ENCODE data around the gene ESPNL.
"Not testable (repeated sequence)": the region's sequence is repeated elsewhere in the genome, so short reads cannot be mapped to it uniquely, and the experiment has no call there.

ESPNL gene

GRCh38 chr2:238106698-238107524 lies 6.8 kb downstream of the ESPNL start:
- Histone ChIP-seq H3K9ac (ENCODE audit: low read length in 2 of 2) (no peak overlapping the region), H3K27me3 (ENCODE audit: control insufficient read depth in 1 of 2, insufficient read depth in 2 of 2, low read length in 2 of 2) (no peaks in the 10 kb centered on the region), H3K4me1 (ENCODE audit: control insufficient read depth, insufficient read depth, low read length) (no peaks in the 10 kb centered on the region), H3K27ac (ENCODE audit: low read length) (no peak overlapping the region), H3K4me3 (ENCODE audit: low read length in 2 of 2) (no peak overlapping the region), H3K9me3 (ENCODE audit: control insufficient read depth in 2 of 2, low read length in 2 of 2) (no peaks in the 10 kb centered on the region), H3K36me3 (ENCODE audit: control insufficient read depth in 2 of 2, insufficient read depth in 2 of 2, low read length in 2 of 2) (no peaks in the 10 kb centered on the region)

GRCh38 chr2:238107525-238108422 lies 7.6 kb downstream of the ESPNL start:
- Histone ChIP-seq H3K27ac (ENCODE audit: low read length) (no peak overlapping the region), H3K4me1 (ENCODE audit: control insufficient read depth, insufficient read depth, low read length) (no peaks in the 10 kb centered on the region), H3K36me3 (ENCODE audit: control insufficient read depth in 2 of 2, insufficient read depth in 2 of 2, low read length in 2 of 2) (no peaks in the 10 kb centered on the region), H3K9me3 (ENCODE audit: control insufficient read depth in 2 of 2, low read length in 2 of 2) (no peaks in the 10 kb centered on the region), H3K9ac (ENCODE audit: low read length in 2 of 2) (no peak overlapping the region), H3K4me3 (ENCODE audit: low read length in 2 of 2) (no peak overlapping the region), H3K27me3 (ENCODE audit: control insufficient read depth in 1 of 2, insufficient read depth in 2 of 2, low read length in 2 of 2) (no peaks in the 10 kb centered on the region)

GRCh38 chr2:238108423-238109183 lies 8.5 kb downstream of the ESPNL start:
- Histone ChIP-seq H3K4me1 (ENCODE audit: control insufficient read depth, insufficient read depth, low read length) (no peaks in the 10 kb centered on the region), H3K27me3 (ENCODE audit: control insufficient read depth in 1 of 2, insufficient read depth in 2 of 2, low read length in 2 of 2) (no peaks in the 10 kb centered on the region), H3K9me3 (ENCODE audit: control insufficient read depth in 2 of 2, low read length in 2 of 2) (no peaks in the 10 kb centered on the region), H3K9ac (ENCODE audit: low read length in 2 of 2) (no peak overlapping the region), H3K27ac (ENCODE audit: low read length) (no peak overlapping the region), H3K4me3 (ENCODE audit: low read length in 2 of 2) (no peak overlapping the region), H3K36me3 (ENCODE audit: control insufficient read depth in 2 of 2, insufficient read depth in 2 of 2, low read length in 2 of 2) (no peaks in the 10 kb centered on the region)

GRCh38 chr2:238113611-238114010 lies 13.5 kb downstream of the ESPNL start:
- Histone ChIP-seq H3K27me3 (ENCODE audit: control insufficient read depth in 1 of 2, insufficient read depth in 2 of 2, low read length in 2 of 2) (peaks cover 0 to 10% of the 10 kb centered on the region in 2 donors), H3K4me1 (ENCODE audit: control insufficient read depth, insufficient read depth, low read length) (no peaks in the 10 kb centered on the region), H3K9ac (ENCODE audit: low read length in 2 of 2) (no peak overlapping the region)

GRCh38 chr2:238114331-238114841 lies 14.2 kb downstream of the ESPNL start:
- H3K4me3 ChIP-seq (ENCODE audit: low read length in 2 of 2) = no peak overlapping the region
- no peaks in the 10 kb centered on the region for H3K9me3 ChIP-seq (ENCODE audit: control insufficient read depth in 2 of 2, low read length in 2 of 2)
- no peak overlapping the region for H3K9ac ChIP-seq (ENCODE audit: low read length in 2 of 2)
- no peaks in the 10 kb centered on the region for H3K36me3 ChIP-seq (ENCODE audit: control insufficient read depth in 2 of 2, insufficient read depth in 2 of 2, low read length in 2 of 2)
- no peak overlapping the region for H3K27ac ChIP-seq (ENCODE audit: low read length)
- H3K27me3 ChIP-seq (ENCODE audit: control insufficient read depth in 1 of 2, insufficient read depth in 2 of 2, low read length in 2 of 2) = peaks cover 0 to 10% of the 10 kb centered on the region in 2 donors
- H3K4me1 ChIP-seq (ENCODE audit: control insufficient read depth, insufficient read depth, low read length) = no peaks in the 10 kb centered on the region

More at GRCh38 chr2:238113611-238114010, 13.5 kb downstream of the ESPNL start:
- Histone ChIP-seq H3K36me3 (ENCODE audit: control insufficient read depth in 2 of 2, insufficient read depth in 2 of 2, low read length in 2 of 2) (no peaks in the 10 kb centered on the region), H3K4me3 (ENCODE audit: low read length in 2 of 2) (no peak overlapping the region), H3K27ac (ENCODE audit: low read length) (no peak overlapping the region), H3K9me3 (ENCODE audit: control insufficient read depth in 2 of 2, low read length in 2 of 2) (no peaks in the 10 kb centered on the region)

GRCh38 chr2:238114851-238115660 lies 14.9 kb downstream of the ESPNL start:
- H3K4me1 ChIP-seq (ENCODE audit: control insufficient read depth, insufficient read depth, low read length) = no peaks in the 10 kb centered on the region
- no peaks in the 10 kb centered on the region for H3K36me3 ChIP-seq (ENCODE audit: control insufficient read depth in 2 of 2, insufficient read depth in 2 of 2, low read length in 2 of 2)
- H3K27me3 ChIP-seq (ENCODE audit: control insufficient read depth in 1 of 2, insufficient read depth in 2 of 2, low read length in 2 of 2) = peaks cover 0 to 10% of the 10 kb centered on the region in 2 donors
- H3K9me3 ChIP-seq (ENCODE audit: control insufficient read depth in 2 of 2, low read length in 2 of 2) = no peaks in the 10 kb centered on the region
- no peak overlapping the region for H3K9ac ChIP-seq (ENCODE audit: low read length in 2 of 2)
- H3K4me3 ChIP-seq (ENCODE audit: low read length in 2 of 2) = no peak overlapping the region
- H3K27ac ChIP-seq (ENCODE audit: low read length) = no peak overlapping the region

- not testable (repeated sequence) for H3K4me3 ChIP-seq (ENCODE audit: low read length in 2 of 2); H3K4me1 ChIP-seq (ENCODE audit: control insufficient read depth, insufficient read depth, low read length); H3K27me3 ChIP-seq (ENCODE audit: control insufficient read depth in 1 of 2, insufficient read depth in 2 of 2, low read length in 2 of 2); H3K9ac ChIP-seq (ENCODE audit: low read length in 2 of 2); H3K27ac ChIP-seq (ENCODE audit: low read length); H3K9me3 ChIP-seq (ENCODE audit: control insufficient read depth in 2 of 2, low read length in 2 of 2); H3K36me3 ChIP-seq (ENCODE audit: control insufficient read depth in 2 of 2, insufficient read depth in 2 of 2, low read length in 2 of 2)
Observed at GRCh38 chr2:238115709-238116108, 15.6 kb downstream of the ESPNL start.

GRCh38 chr2:238116298-238117198 lies 16.4 kb downstream of the ESPNL start:
- H3K9me3 ChIP-seq (ENCODE audit: control insufficient read depth in 2 of 2, low read length in 2 of 2) = no peaks in the 10 kb centered on the region
- H3K27ac ChIP-seq (ENCODE audit: low read length) = no peak overlapping the region
- no peak overlapping the region for H3K9ac ChIP-seq (ENCODE audit: low read length in 2 of 2)

More at GRCh38 chr2:238116298-238117198, 16.4 kb downstream of the ESPNL start:
- Histone ChIP-seq H3K4me3 (ENCODE audit: low read length in 2 of 2) (no peak overlapping the region), H3K27me3 (ENCODE audit: control insufficient read depth in 1 of 2, insufficient read depth in 2 of 2, low read length in 2 of 2) (peaks cover 0 to 10% of the 10 kb centered on the region in 2 donors), H3K4me1 (ENCODE audit: control insufficient read depth, insufficient read depth, low read length) (peaks cover 3% of the 10 kb centered on the region), H3K36me3 (ENCODE audit: control insufficient read depth in 2 of 2, insufficient read depth in 2 of 2, low read length in 2 of 2) (no peaks in the 10 kb centered on the region)

Measured in stomach smooth muscle (tissue), 2 donors.